GM20431 (cell line): ENCODE measurements around the gene TTLL9.
"Not testable (repeated sequence)": the region's sequence is repeated elsewhere in the genome, so short reads cannot be mapped to it uniquely, and the experiment has no call there.

ENCODE experiments used
- in situ Hi-C: fragments of 300-500 bp; cut with MseI, MboI; formaldehyde crosslinking; loops from one replicate; pipeline ENCODE4 v1.15.0; 2020; ENCODE audit warnings: low sequenced_read_pairs; ENCODE audit not compliant: unreplicated experiment

TTLL9 gene

GRCh38 chr20:31914170-31914569, 43.7 kb downstream of the TTLL9 start:
- in situ Hi-C loops = no loop called here

GRCh38 chr20:31915491-31916280, 45.3 kb downstream of the TTLL9 start:
- in situ Hi-C loops = no loop called here

DNA sequence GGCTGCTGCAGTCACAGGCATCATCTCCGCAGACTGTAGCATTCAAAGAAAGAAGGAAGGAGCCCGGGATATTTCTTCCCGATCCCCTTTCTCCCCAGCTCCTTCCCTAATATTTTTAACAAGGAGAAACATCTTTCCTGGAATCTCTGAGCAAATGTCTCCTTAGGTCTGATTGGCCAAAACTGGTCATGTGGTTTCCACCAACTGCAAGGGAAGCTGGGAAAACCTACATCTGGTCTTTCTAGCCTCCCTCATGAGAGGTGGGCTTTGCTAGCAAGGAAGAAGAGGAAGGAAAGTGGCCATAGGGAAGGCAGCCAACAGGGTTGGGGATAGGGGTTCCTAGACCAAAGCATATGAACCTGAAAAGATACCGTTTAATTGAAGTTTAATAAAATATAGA, 46.3 kb downstream of the TTLL9 start:
- in situ Hi-C loops = no loop called here

- in situ Hi-C loops = not testable (repeated sequence)
These were observed 47.6 kb downstream of the TTLL9 start for GRCh38 chr20:31917962-31918412.

DNA sequence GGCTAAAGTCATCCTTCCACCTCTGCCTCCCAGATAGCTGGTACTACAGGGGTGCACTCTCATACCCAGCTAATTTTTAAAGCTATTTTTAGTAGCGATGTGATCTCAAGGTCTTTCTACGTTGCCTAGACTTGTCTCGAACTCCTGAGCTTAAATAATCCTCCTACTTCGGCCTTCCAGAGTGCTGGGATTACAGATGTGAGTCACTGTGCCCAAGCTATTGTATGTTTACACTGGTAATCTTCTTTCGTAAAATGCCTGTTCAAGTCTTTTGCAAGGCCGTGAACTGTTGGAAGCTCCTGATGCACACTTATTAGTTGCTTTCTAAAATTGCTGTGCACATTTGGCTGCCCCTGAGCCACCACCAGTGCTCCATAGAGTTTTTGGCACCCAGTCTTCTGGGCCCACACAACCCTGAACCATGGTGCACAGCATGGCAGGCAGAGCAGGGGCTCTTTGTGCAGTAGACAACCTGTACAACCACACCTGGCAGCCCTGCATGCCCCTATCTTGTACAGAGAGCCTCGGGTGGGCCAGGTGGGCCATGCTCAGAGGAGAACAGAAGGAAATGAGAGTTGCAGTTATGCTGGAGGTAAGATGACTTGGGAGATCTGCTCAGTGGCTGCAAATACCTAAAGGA, 48.2 kb downstream of the TTLL9 start:
- in situ Hi-C loops = no loop called here

DNA sequence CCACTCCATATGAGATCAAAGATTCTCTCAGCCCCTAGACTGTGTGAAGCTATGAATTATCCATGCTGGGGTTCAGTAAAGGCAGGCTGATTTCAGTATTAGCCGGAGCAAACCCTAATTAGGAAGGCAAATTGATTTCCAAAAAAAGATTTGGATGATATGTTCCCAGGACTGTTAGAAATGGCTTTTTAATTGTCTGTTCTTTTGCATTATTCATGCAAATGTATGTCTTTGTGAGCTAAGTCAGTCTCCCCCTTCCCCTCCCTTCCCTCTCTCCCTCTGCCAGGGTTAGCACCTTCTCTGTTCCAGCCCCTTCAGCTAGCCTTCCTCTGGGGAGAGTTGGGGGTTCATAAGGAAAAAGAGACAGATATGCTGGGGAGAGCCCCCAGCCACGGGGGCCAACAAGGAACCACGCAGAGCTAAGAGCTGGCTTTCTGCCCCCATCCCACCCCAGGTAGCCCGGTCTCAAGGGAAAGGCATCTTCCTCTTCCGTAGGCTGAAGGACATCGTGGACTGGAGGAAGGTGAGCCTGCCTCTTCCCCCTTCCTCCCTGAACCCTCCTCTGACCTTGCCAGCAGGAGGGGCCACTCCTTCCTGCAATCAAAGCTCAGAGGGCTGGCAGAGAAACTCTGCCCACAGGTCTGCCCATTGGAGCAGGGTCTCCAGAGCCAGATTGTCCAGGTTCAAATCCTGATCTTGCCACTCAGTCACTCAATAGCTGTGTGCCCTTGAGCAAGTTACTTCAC, 49.1 kb downstream of the TTLL9 start:
- in situ Hi-C loops = no loop called here

- in situ Hi-C loops = no loop called here
These were observed 49.9 kb downstream of the TTLL9 start for GRCh38 chr20:31920275-31920855.

- in situ Hi-C loops = not testable (repeated sequence)
These were observed 51.0 kb downstream of the TTLL9 start for GRCh38 chr20:31921480-31921879.

GRCh38 chr20:31922181-31922580, 51.7 kb downstream of the TTLL9 start:
- in situ Hi-C loops = no loop called here

GRCh38 chr20:31922588-31922987, 52.2 kb downstream of the TTLL9 start:
- in situ Hi-C loops = no loop called here

DNA sequence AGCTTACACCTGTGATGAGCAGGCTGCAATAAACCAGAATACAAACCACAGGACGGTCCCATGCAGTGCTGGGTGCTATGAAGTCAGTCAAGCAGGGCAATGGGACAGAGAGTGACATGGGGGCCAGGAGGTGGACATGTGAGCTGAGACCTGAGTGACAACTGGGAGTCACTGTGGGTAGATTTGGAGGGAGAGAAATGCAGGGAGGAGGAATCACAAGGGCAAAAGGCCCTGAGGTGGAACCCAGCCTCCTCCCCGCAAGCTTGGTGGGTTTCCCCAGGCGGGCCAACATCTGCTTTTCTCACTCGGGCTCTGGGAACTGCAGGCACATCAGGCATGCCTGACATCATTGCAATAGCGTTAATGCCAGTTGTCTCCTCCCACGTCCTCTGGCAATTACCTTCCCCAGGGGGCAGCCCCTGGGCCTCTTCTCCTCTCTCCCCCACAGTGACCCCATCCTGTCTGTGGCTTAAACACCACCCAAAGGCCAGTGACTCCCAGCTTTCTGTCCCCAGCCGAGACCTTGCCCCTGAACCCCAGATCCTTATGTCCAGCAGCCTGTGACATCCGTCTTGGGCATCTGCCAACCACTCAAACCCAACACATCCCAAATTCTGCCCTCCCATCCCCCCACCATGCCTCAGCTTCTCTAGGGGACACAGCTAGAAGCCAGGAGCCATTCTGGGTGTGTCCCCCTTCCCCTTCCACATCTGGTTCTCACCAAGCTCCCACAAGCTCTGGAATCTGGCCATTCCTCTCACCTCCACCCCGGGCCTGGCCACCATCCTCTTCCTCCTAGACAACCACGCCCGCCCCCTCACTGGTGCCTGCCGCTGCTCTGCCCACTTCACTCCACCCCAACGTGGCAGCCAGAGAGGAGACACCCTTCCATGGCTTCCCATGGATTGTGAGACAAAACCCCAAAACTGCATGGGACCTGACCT, 53.2 kb downstream of the TTLL9 start:
- in situ Hi-C loops = no loop called here

DNA sequence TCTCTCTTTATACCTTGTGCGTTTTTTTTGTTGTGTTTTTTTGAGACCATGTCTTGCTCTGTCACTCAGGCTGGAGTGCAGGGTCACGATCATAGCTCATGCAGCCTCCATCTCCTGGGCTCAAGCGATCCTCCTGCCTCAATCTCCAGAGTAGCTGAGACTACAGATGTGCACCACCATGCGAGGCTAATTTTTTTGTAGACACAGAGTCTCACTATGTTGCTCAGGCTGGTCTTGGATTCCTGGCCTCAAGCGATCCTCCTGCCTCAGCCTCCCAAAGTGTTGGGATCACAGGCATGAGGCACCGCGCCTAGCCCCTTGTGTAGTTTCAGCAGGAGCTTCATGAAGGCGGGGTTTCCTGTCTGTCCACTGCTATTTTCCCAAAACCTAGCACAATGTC, 54.1 kb downstream of the TTLL9 start:
- in situ Hi-C loops = no loop called here

DNA sequence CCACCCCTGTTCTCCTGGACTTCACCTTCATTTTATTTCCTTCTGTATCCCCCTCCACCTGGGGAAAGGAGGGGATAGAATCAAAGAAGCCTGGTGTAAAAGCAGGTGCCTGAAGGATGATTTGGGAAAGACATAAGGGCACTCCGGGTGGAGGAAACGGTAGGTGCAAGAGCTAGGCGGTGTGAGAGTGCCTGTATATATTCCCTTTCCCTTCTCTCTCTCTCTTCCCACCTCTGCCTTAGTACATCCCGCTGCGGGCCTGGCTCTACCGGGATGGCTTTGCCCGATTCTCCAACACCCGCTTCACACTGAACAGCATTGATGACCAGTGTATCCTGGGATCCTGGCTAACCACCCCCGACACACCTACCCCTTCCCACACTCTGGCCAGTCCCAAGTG, 55.2 kb downstream of the TTLL9 start:
- in situ Hi-C loops = no loop called here

DNA sequence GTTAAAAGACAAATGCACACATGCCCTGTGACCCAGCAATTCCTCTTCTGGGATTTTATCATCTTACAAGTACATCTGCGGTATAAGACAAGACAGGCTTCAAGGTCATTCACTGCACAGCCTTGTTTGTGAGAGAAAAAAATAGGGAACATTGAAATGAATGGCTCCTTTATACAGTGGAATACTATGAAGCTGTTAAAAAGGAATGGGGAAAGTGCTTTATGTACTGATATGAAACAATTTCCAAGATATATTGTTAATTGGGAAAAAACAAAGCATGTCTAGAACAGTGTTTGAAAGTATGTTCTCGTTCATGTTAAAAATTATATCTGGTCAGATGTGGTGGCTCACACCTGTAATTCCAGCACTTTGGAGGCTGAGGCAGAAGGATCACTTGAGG, 56.1 kb downstream of the TTLL9 start:
- in situ Hi-C loops = no loop called here

- in situ Hi-C loops = no loop called here
These were observed 57.3 kb downstream of the TTLL9 start for GRCh38 chr20:31927627-31928159.

DNA sequence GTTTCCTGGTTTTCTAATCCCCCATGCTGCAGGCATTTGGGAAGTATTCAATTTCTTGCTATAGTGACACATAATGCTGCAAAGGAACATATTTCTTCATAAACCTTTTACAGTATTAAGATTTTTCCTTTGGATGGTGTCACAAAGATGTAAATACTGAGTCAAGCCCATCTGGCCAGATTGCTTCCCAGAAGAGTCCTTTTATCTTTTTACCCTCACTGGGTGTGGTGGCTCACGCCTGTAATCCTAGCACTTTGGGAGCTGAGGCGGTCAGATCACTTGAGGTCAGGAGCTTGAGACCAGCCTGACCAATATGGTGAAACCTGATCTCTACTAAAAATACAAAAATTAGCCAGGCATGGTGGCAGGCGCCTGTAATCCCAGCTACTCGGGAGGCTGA, 59.2 kb downstream of the TTLL9 start:
- in situ Hi-C loops = not testable (repeated sequence)

DNA sequence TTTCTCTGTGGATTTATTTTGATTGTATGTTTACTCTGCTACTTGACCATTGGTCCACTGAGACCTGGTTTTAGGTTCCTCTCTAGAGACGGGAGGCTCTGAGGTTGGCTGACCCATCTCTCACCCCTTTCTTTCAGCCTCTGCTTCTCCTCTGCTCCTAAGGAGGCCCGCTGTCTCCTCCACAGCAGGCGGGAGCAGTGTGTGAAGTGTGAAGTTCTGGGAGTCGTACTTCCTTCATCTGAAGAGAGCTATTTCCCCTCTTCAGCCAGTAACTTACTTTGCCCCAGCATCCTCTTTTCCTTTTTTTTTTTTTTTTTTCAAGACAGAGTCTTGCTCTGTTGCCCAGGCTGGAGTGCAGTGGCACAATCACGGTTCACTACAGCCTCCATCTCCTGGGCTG, 60.3 kb downstream of the TTLL9 start:
- in situ Hi-C loops = no loop called here

DNA sequence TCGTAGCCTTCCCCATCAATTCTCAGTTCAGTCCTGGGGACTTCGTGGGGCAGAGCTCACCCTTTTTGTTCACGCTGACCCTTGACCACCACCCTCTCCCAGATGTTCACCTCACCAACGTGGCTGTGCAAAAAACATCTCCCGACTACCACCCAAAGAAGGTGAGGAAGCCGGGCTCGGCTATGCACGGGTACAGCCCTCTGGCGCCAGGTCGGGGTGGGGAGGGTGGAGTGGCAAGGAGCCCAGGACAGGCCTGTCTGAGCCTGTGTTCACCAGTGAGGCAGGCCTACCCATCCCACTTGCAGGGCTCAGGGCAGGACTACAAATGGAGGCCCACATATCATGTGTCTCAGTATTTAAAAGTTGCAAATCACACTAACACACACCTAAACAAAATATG, 63.3 kb downstream of the TTLL9 start:
- in situ Hi-C loops = no loop called here

GRCh38 chr20:31934491-31934890, 64.1 kb downstream of the TTLL9 start:
- in situ Hi-C loops = no loop called here
